ENCODE results near the gene CSNK2A1. TPM values are rescaled to one million over a fixed set of nuclear protein-coding genes. Genes with fewer than 3 reads are reported as not detected.

CSNK2A1 gene
- total and polyA plus RNA-seq, 11 donors, result 30.3 to 136 (median 119) TPM

DNA sequence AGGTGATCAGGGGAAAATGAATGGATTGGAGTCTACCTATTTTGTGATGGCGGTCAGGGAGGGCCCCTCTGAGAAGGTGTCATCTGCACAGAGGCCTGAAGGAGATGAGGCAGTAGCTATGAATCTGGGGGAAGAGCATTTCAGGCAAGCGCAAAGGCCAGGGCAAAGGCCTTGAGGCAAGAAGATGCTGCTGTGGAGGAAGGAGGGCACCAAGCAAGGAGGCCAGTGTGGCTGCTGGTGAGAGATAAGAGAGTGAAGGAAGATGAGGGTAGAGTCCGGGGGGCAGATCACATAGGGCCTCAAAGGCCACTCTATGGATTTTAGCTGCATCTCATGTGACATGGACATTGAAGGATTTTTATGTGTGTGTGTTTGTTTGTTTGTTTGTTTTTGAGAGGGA is 20.6 kb upstream of the CSNK2A1 start:
- Histone ChIP-seq H3K27me3 (peaks cover 0 to 2% (median 0%) of the 10 kb centered on the region in 9 donors), H3K36me3 (no peaks in the 10 kb centered on the region), H3K9me3 (no peaks in the 10 kb centered on the region), H3K4me3 (no peak overlapping the region), H3K27ac (no peak overlapping the region), H3K4me1 (peaks cover 0 to 43% (median 21%) of the 10 kb centered on the region in 12 donors)
- intact Hi-C loops (cut with DNase I), result loop anchor here in 8 of 10 donors (2.0 to 10.0 kb wide), 7 partner anchors 41 to 209 kb away; no protein-coding TSS in a partner anchor
- no peak for TF ChIP-seq POLR2A (IDR thresholded peaks at IDR 0.05)
- TF ChIP-seq, protein P1, sequence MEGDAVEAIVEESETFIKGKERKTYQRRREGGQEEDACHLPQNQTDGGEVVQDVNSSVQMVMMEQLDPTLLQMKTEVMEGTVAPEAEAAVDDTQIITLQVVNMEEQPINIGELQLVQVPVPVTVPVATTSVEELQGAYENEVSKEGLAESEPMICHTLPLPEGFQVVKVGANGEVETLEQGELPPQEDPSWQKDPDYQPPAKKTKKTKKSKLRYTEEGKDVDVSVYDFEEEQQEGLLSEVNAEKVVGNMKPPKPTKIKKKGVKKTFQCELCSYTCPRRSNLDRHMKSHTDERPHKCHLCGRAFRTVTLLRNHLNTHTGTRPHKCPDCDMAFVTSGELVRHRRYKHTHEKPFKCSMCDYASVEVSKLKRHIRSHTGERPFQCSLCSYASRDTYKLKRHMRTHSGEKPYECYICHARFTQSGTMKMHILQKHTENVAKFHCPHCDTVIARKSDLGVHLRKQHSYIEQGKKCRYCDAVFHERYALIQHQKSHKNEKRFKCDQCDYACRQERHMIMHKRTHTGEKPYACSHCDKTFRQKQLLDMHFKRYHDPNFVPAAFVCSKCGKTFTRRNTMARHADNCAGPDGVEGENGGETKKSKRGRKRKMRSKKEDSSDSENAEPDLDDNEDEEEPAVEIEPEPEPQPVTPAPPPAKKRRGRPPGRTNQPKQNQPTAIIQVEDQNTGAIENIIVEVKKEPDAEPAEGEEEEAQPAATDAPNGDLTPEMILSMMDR (IDR thresholded peaks at IDR 0.05), result no peak
- WGBS, 4 donors, result 98 to 99% (median 98%) methylated on average over 3 of the region's 3 CpGs
- no peak for DNase-seq
- no peak for ATAC-seq

DNA sequence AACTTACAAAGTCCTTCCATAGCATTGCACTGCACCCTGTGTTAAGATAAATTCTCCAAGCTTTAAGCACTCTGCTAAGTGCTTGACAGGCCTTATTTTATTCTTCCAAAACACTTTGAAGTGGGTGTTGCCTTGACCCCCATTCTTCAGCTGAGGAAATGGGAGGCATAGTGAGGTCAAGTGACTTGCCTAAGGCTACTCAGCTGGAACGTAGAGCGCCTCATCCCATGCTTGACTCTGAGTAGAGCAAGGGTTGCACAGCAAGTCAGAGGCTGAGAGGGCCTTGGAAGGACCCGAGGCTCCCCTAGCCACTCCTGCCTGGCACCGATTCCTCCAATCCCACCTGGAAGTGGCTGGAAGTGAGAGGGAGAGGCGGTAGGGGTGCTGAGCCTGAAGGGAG is 19.6 kb upstream of the CSNK2A1 start:
- peaks cover 0 to 33% (median 11%) of the 10 kb centered on the region in 12 donors for H3K4me1 ChIP-seq
- intact Hi-C loops (cut with DNase I), result loop anchor here in 8 of 10 donors (2.0 to 10.0 kb wide), 7 partner anchors 44 to 208 kb away; no protein-coding TSS in a partner anchor
- H3K27me3 ChIP-seq, result no peaks in the 10 kb centered on the region
- H3K36me3 ChIP-seq, result no peaks in the 10 kb centered on the region
- WGBS, 4 donors, result 77 to 84% (median 80%) methylated on average over 5 of the region's 5 CpGs
- H3K9me3 ChIP-seq, result no peaks in the 10 kb centered on the region
- no peak overlapping the region for H3K27ac ChIP-seq
- no peak overlapping the region for H3K4me3 ChIP-seq
- TF ChIP-seq, protein P1 (IDR thresholded peaks at IDR 0.05), result no peak
- no peak for TF ChIP-seq POLR2A (IDR thresholded peaks at IDR 0.05)
- no peak for DNase-seq
- no peak for ATAC-seq

DNA sequence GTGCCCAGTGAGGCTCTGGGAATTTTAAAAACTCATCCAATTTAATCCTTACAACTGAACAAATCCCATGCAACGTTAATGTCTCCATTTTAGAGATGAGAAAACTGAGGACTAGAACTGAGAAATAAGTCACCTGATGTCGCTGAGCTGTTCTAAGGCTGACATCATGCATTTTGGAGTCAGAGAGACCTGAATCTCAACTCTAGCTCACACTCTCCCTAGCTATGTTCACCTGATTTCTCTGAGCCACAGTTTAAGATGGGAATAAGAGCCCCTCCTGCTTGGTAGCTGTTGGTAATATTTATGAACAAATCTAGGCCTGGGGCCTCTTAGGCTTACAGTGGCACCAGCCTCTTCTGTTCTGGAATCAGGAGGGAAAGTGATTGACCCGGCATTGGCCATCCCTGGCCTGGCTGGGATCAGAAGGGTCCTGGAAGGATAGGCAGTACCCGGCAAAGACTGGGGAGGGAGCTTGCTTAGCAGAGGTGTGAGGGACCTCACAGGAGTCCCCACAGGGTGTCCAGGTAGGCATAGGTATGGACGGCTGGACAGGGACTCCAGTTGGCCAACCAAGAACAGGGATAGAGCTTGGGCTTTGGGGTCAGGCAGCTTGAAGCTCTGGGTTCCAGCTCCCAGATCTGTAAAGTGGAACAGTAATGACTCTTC is 18.8 kb upstream of the CSNK2A1 start:
- WGBS, 4 donors, result 76 to 84% (median 80%) methylated on average over 5 of the region's 5 CpGs
- no peaks in the 10 kb centered on the region for H3K27me3 ChIP-seq

More for the DNA sequence above, 18.8 kb upstream of the CSNK2A1 start:
- Histone ChIP-seq H3K4me1 (peaks cover 0 to 25% (median 3%) of the 10 kb centered on the region in 12 donors), H3K9me3 (no peaks in the 10 kb centered on the region), H3K4me3 (no peak overlapping the region), H3K27ac (no peak overlapping the region), H3K36me3 (no peaks in the 10 kb centered on the region)
- DNase-seq (no peak), ATAC-seq (no peak)
- intact Hi-C loops (cut with DNase I), result loop anchor here in 8 of 10 donors (2.0 to 10.0 kb wide), 7 partner anchors 45 to 208 kb away; no protein-coding TSS in a partner anchor
- no peak for TF ChIP-seq POLR2A (IDR thresholded peaks at IDR 0.05)
- TF ChIP-seq, protein P1 (IDR thresholded peaks at IDR 0.05), result no peak
